ENCODE data around the gene PSMD2.
"Not testable (repeated sequence)": the region's sequence is repeated elsewhere in the genome, so short reads cannot be mapped to it uniquely, and the experiment has no call there.

Gene PSMD2

GRCh38 chr3:184335661-184336546, 36.9 kb downstream of the PSMD2 start:
- H3K36me3 ChIP-seq (ENCODE audit: control insufficient read depth in 1 of 2, insufficient read depth in 2 of 2, low read length in 2 of 2), result peaks cover 39 to 46% of the 10 kb centered on the region in 2 donors
- H3K4me1 ChIP-seq (ENCODE audit: control insufficient read depth in 1 of 2, insufficient read depth in 2 of 2, low read length in 2 of 2), result peaks cover 9 to 38% of the 10 kb centered on the region in 2 donors
- H3K4me3 ChIP-seq (ENCODE audit: low read depth in 1 of 2, low read length in 2 of 2), result peak overlapping the region; percentile 67 to 87
- no peaks in the 10 kb centered on the region for H3K9me3 ChIP-seq (ENCODE audit: control insufficient read depth in 1 of 2, low read length in 2 of 2)
- no peaks in the 10 kb centered on the region for H3K27me3 ChIP-seq (ENCODE audit: low read depth, low read length)
- H3K27ac ChIP-seq (ENCODE audit: low read length), result peak overlapping the region; percentile 91

GRCh38 chr3:184336547-184337398, 37.7 kb downstream of the PSMD2 start:
- peaks cover 9 to 38% of the 10 kb centered on the region in 2 donors for H3K4me1 ChIP-seq (ENCODE audit: control insufficient read depth in 1 of 2, insufficient read depth in 2 of 2, low read length in 2 of 2)
- H3K27ac ChIP-seq (ENCODE audit: low read length), result peak overlapping the region; percentile 90
- H3K4me3 ChIP-seq (ENCODE audit: low read depth in 1 of 2, low read length in 2 of 2), result peak overlapping the region; percentile 67 to 87
- H3K27me3 ChIP-seq (ENCODE audit: low read depth, low read length), result no peaks in the 10 kb centered on the region
- no peaks in the 10 kb centered on the region for H3K9me3 ChIP-seq (ENCODE audit: control insufficient read depth in 1 of 2, low read length in 2 of 2)
- H3K36me3 ChIP-seq (ENCODE audit: control insufficient read depth in 1 of 2, insufficient read depth in 2 of 2, low read length in 2 of 2), result peaks cover 34 to 43% of the 10 kb centered on the region in 2 donors

- no peaks in the 10 kb centered on the region for H3K9me3 ChIP-seq (ENCODE audit: control insufficient read depth in 1 of 2, low read length in 2 of 2)
- peaks cover 29 to 42% of the 10 kb centered on the region in 2 donors for H3K36me3 ChIP-seq (ENCODE audit: control insufficient read depth in 1 of 2, insufficient read depth in 2 of 2, low read length in 2 of 2)
- H3K4me3 ChIP-seq (ENCODE audit: low read depth in 1 of 2, low read length in 2 of 2), result peak within 1 kb of the TSS; percentile 67 to 87
- peak within 1 kb of the TSS; percentile 90 for H3K27ac ChIP-seq (ENCODE audit: low read length)
- H3K4me1 ChIP-seq (ENCODE audit: control insufficient read depth in 1 of 2, insufficient read depth in 2 of 2, low read length in 2 of 2), result peaks cover 9 to 38% of the 10 kb centered on the region in 2 donors
- H3K27me3 ChIP-seq (ENCODE audit: low read depth, low read length), result no peaks in the 10 kb centered on the region
Observed at GRCh38 chr3:184337399-184337714, 38.3 kb downstream of the PSMD2 start, which contains the start of gene FAM131A. FAM131A (plus strand) TSS chr3:184337600; CDS start chr3:184337631, 31 bp downstream.

- Histone ChIP-seq H3K27ac (ENCODE audit: low read length) (peak overlapping the region; percentile 90), H3K4me3 (ENCODE audit: low read depth in 1 of 2, low read length in 2 of 2) (peak overlapping the region; percentile 67 to 87), H3K4me1 (ENCODE audit: control insufficient read depth in 1 of 2, insufficient read depth in 2 of 2, low read length in 2 of 2) (peaks cover 9 to 38% of the 10 kb centered on the region in 2 donors), H3K27me3 (ENCODE audit: low read depth, low read length) (no peaks in the 10 kb centered on the region), H3K9me3 (ENCODE audit: control insufficient read depth in 1 of 2, low read length in 2 of 2) (no peaks in the 10 kb centered on the region), H3K36me3 (ENCODE audit: control insufficient read depth in 1 of 2, insufficient read depth in 2 of 2, low read length in 2 of 2) (peaks cover 28 to 42% of the 10 kb centered on the region in 2 donors)
Observed at GRCh38 chr3:184337981-184338380, 38.9 kb downstream of the PSMD2 start.

- Histone ChIP-seq H3K27me3 (ENCODE audit: low read depth, low read length) (no peaks in the 10 kb centered on the region), H3K27ac (ENCODE audit: low read length) (peak overlapping the region; percentile 90), H3K36me3 (ENCODE audit: control insufficient read depth in 1 of 2, insufficient read depth in 2 of 2, low read length in 2 of 2) (peaks cover 28 to 42% of the 10 kb centered on the region in 2 donors), H3K9me3 (ENCODE audit: control insufficient read depth in 1 of 2, low read length in 2 of 2) (no peaks in the 10 kb centered on the region), H3K4me1 (ENCODE audit: control insufficient read depth in 1 of 2, insufficient read depth in 2 of 2, low read length in 2 of 2) (peaks cover 9 to 38% of the 10 kb centered on the region in 2 donors), H3K4me3 (ENCODE audit: low read depth in 1 of 2, low read length in 2 of 2) (peak overlapping the region; percentile 67 to 87)
Observed at GRCh38 chr3:184338511-184338945, 39.5 kb downstream of the PSMD2 start.

- Histone ChIP-seq H3K27me3 (ENCODE audit: low read depth, low read length) (no peaks in the 10 kb centered on the region), H3K36me3 (ENCODE audit: control insufficient read depth in 1 of 2, insufficient read depth in 2 of 2, low read length in 2 of 2) (peaks cover 25 to 42% of the 10 kb centered on the region in 2 donors), H3K4me1 (ENCODE audit: control insufficient read depth in 1 of 2, insufficient read depth in 2 of 2, low read length in 2 of 2) (peaks cover 9 to 38% of the 10 kb centered on the region in 2 donors), H3K9me3 (ENCODE audit: control insufficient read depth in 1 of 2, low read length in 2 of 2) (no peaks in the 10 kb centered on the region), H3K27ac (ENCODE audit: low read length) (peak overlapping the region; percentile 90), H3K4me3 (ENCODE audit: low read depth in 1 of 2, low read length in 2 of 2) (peak overlapping the region; percentile 67 to 87)
Observed at GRCh38 chr3:184339001-184339400, 40.0 kb downstream of the PSMD2 start.

- not testable (repeated sequence) for H3K27me3 ChIP-seq (ENCODE audit: low read depth, low read length); H3K9me3 ChIP-seq (ENCODE audit: control insufficient read depth in 1 of 2, low read length in 2 of 2); H3K27ac ChIP-seq (ENCODE audit: low read length); H3K4me3 ChIP-seq (ENCODE audit: low read depth in 1 of 2, low read length in 2 of 2)
- peaks cover 20 to 41% of the 10 kb centered on the region in 2 donors for H3K36me3 ChIP-seq (ENCODE audit: control insufficient read depth in 1 of 2, insufficient read depth in 2 of 2, low read length in 2 of 2)
- peaks cover 9 to 38% of the 10 kb centered on the region in 2 donors for H3K4me1 ChIP-seq (ENCODE audit: control insufficient read depth in 1 of 2, insufficient read depth in 2 of 2, low read length in 2 of 2)
Observed at GRCh38 chr3:184339451-184340135, 40.6 kb downstream of the PSMD2 start.

GRCh38 chr3:184341925-184342324, 42.9 kb downstream of the PSMD2 start:
- Histone ChIP-seq H3K36me3 (ENCODE audit: control insufficient read depth in 1 of 2, insufficient read depth in 2 of 2, low read length in 2 of 2) (peaks cover 21 to 36% of the 10 kb centered on the region in 2 donors), H3K4me3 (ENCODE audit: low read depth in 1 of 2, low read length in 2 of 2) (no peak overlapping the region), H3K9me3 (ENCODE audit: control insufficient read depth in 1 of 2, low read length in 2 of 2) (no peaks in the 10 kb centered on the region), H3K27me3 (ENCODE audit: low read depth, low read length) (no peaks in the 10 kb centered on the region), H3K4me1 (ENCODE audit: control insufficient read depth in 1 of 2, insufficient read depth in 2 of 2, low read length in 2 of 2) (peaks cover 10 to 35% of the 10 kb centered on the region in 2 donors), H3K27ac (ENCODE audit: low read length) (no peak overlapping the region)

GRCh38 chr3:184343200-184343876, 44.3 kb downstream of the PSMD2 start:
- no peak overlapping the region for H3K27ac ChIP-seq (ENCODE audit: low read length)

GRCh38 chr3:184344579-184345316, 45.7 kb downstream of the PSMD2 start:
- no peak overlapping the region for H3K4me3 ChIP-seq (ENCODE audit: low read depth in 1 of 2, low read length in 2 of 2)
- H3K9me3 ChIP-seq (ENCODE audit: control insufficient read depth in 1 of 2, low read length in 2 of 2), result no peaks in the 10 kb centered on the region
- H3K36me3 ChIP-seq (ENCODE audit: control insufficient read depth in 1 of 2, insufficient read depth in 2 of 2, low read length in 2 of 2), result peaks cover 21 to 36% of the 10 kb centered on the region in 2 donors
- H3K27me3 ChIP-seq (ENCODE audit: low read depth, low read length), result no peaks in the 10 kb centered on the region
- H3K27ac ChIP-seq (ENCODE audit: low read length), result no peak overlapping the region
- peaks cover 5 to 8% of the 10 kb centered on the region in 2 donors for H3K4me1 ChIP-seq (ENCODE audit: control insufficient read depth in 1 of 2, insufficient read depth in 2 of 2, low read length in 2 of 2)

More at GRCh38 chr3:184343200-184343876, 44.3 kb downstream of the PSMD2 start:
- Histone ChIP-seq H3K9me3 (ENCODE audit: control insufficient read depth in 1 of 2, low read length in 2 of 2) (no peaks in the 10 kb centered on the region), H3K4me1 (ENCODE audit: control insufficient read depth in 1 of 2, insufficient read depth in 2 of 2, low read length in 2 of 2) (peaks cover 5 to 21% of the 10 kb centered on the region in 2 donors), H3K27me3 (ENCODE audit: low read depth, low read length) (no peaks in the 10 kb centered on the region), H3K36me3 (ENCODE audit: control insufficient read depth in 1 of 2, insufficient read depth in 2 of 2, low read length in 2 of 2) (peaks cover 21 to 36% of the 10 kb centered on the region in 2 donors), H3K4me3 (ENCODE audit: low read depth in 1 of 2, low read length in 2 of 2) (no peak overlapping the region)

All from muscle layer of duodenum (tissue), 2 donors.